ENCODE data around the gene PARD3B.

PARD3B gene

DNA sequence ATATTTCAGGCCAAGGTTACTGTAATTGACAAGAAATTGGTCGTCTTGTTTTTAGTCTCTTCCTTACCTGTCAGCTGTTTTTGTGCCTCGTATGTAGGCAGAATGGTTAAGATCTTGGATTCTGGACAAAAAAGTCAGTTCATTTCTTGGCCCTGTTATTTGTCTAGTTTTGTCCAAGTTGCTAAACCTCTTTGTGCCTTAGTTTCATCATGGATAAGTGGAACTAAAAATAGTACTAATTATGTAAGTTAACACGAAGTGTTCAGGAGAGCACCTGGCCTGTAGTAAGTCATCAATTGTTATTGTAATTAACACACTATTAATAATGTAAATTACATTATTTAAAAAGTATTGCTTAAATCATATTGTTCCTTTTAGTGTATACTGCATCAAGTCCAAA lies 148.0 kb downstream of the PARD3B start:
- no peak for DNase-seq (ENCODE audit: low read depth in 2 of 3, low spot score in 2 of 3)

DNA sequence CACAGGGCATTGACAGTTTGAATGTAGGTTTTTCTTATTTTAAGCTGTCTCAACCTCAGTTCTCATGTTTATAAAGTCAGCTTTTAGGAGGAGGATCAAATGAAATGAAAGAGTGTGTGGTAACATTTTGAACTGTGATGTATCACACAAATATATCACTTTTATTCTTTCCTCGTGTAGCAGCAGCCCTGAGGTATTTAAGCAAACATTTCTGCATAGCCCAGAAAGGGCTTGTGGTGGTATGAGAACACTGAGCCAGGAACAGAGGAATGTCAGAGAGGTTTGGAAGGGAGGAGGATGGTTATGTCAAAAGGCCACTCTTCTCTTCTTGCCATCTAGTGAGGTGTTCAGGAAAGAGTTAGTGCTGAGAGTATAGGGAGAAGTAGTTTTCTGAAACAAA lies 150.2 kb downstream of the PARD3B start:
- DNase-seq (ENCODE audit: low read depth in 2 of 3, low spot score in 2 of 3), result no peak

DNA sequence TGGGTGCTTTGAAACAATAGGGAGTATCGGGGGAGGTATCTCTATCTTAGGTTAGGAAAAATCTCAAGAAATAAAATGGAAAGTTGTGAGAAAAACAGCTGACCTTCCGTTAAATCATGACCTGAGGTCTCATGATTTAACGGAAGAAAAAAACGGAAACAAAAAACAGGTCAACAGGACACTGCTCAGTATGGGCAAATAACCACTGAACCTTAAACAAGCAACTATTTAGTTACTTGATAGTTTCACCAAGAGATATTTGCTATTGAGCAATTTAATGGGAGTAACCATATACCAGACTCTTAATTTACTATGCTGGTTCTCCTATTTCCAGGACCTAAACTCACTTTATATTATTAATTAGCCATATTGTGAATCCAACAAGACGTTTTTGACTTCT lies 150.8 kb downstream of the PARD3B start:
- DNase-seq (ENCODE audit: low read depth in 2 of 3, low spot score in 2 of 3), result no peak

DNA sequence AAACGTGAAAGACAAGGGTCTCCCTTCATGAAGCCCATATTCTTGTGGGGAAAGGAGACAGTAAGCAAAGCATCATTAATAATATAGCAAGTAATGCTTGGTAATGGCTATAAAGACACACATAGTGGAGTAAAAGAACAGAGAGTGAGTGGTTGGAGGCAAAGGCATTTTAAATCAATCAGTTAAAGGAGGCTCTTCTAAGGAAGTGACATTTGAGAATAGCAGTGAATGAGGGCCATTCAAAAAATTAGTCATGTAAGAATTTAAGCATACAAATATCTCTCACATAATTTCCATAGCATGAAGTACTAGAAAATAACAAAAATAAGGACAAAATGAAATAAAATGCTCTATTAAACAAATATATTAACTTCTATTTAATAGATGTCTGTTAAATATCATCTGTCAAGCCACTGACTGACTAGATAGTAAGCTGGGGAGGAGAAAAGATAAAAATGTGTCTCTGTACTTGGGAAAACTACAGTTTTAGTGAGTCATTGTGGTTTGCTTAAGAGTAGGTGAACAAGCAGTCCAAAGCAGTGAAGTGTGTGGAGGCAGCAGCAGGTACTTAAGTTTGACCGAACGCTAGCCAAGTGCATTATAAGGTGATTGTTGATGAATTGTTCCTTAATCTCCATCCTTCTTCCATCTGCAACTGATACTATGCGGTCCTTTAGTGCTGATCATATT lies 160.1 kb downstream of the PARD3B start:
- no peak for DNase-seq (ENCODE audit: low read depth in 2 of 3, low spot score in 2 of 3)

DNA sequence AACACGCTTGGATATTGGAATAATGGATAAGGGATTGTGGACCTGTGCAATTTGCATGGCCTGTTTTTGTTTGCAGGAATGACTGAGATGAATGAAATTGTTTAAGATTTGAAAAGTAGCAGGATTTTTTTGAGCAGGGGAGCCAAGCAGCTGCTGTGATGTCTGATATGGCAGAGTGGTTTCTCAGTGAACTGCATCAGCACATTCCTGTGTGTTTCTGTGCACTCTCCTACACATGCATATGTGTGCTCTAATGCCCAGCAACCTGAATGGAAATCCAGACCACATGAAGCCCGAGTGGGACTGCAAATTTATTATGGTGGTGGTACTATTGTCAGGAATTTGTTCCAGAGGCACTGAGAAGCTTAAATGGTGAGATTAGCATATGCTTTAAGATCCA lies 161.7 kb downstream of the PARD3B start:
- no peak for DNase-seq (ENCODE audit: low read depth in 2 of 3, low spot score in 2 of 3)

DNA sequence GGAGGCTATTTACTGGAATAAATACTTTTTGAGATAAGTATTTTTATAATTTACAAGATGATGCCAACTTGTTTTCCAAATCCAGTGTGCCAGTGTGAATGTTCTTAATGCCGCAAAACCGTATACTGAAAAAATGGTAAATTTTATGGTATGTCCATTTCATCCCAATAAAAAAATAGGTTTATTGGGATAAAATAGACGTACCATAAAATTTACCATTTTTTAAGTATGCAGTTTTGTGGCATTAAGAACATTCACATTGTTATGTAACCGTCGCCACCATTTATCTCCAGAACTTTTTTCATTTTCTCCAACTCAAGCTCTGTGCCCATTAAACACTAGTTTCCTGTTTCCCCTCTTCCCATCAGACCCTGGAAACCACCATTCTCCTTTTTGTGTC lies 167.9 kb downstream of the PARD3B start:
- no peak for DNase-seq (ENCODE audit: low read depth in 2 of 3, low spot score in 2 of 3)

DNA sequence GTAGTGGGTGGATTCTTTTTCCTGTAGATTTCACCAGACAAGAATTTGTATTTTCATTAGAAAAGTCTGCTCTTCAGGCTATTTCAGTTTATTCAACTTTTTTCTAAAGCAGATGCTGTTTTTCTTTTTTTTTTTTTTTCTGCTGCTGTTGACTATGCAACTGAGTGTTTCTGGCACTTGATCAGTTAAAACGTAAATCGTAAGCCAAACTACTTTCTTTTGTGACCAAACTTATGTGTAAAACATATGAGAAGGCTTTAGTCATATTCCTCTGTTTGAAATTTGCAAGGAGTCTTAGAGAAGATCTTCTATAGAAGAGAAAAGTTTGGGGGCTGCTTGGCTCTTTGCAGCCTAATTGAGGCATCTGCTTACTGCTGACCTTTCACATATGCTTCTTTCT lies 170.1 kb downstream of the PARD3B start:
- no peak for DNase-seq (ENCODE audit: low read depth in 2 of 3, low spot score in 2 of 3)

DNA sequence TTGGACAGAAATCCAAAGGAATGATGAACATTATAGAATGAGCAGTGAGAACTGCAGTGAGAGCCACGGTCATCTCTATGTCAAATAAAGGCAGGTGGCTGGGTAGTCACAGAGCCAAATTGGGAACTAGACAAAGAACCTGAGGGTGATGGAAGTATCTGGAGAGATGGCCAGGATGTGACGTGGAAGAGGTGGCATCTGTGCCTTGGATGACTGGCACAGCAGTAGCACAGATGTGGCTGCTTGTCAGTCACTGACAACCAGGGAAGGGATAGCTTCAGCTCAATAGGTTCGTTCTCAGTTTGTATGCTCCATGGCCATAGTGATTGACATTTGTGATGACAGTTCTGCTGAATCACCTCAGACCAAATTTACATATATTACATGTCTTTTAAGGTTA lies 172.3 kb downstream of the PARD3B start:
- no peak for DNase-seq (ENCODE audit: low read depth in 2 of 3, low spot score in 2 of 3)

DNA sequence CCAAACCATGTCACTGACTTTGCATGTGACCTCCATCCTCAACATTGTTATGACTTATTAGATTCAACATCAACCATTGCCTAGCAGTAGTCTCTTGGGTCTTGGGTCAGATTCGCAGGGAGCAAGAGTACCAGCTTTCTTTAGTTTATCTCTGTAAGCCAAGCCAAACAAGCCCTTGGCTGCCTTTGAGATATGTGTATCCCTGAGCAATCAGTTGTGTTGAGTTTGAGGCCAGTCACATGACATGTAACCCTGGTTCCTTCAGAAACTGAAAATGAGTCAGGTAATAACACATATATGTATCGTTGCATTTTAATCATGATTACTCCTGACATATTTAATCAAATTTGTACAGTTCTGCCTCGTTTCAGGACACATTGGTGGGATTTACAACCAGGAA lies 173.3 kb downstream of the PARD3B start:
- DNase-seq (ENCODE audit: low read depth in 2 of 3, low spot score in 2 of 3), result no peak

DNA sequence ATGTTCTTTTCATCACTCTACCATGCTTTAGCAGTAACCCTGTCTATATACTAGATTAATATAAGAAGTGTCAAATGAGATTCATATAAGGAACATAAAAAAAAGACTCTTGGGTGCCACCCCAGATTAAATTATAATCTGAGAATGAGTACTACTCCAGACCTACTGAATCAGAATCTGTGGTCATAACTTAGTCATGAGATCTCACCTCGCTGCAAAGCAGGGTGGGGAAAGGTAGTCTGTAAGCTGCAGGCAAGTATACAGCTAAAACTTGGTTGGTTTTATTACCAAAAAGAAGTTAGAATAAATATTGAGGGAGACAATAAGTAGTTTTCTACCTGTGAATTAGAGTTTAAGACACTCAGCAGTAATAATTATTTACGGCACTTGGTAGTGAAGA lies 175.6 kb downstream of the PARD3B start:
- DNase-seq (ENCODE audit: low read depth in 2 of 3, low spot score in 2 of 3), result no peak

DNA sequence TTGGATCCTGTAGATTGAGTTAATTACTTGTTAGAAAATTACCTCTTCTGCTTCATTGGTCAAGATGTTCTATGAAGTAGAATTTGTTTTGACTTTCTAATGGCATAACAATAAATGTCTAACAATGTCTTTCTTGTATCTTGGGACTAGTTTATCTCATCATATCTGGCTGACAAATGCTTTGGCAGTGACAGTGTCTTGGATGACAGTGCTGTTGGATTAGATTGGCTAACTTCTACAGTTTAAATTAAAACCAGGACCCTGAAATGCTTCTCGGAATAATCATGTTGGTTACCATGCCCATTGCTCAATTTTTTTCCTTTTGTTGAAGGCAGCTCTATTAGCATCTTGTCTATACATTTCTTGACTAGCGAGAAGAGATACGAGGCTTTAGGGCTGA lies 176.9 kb downstream of the PARD3B start:
- DNase-seq (ENCODE audit: low read depth in 2 of 3, low spot score in 2 of 3), result no peak

DNA sequence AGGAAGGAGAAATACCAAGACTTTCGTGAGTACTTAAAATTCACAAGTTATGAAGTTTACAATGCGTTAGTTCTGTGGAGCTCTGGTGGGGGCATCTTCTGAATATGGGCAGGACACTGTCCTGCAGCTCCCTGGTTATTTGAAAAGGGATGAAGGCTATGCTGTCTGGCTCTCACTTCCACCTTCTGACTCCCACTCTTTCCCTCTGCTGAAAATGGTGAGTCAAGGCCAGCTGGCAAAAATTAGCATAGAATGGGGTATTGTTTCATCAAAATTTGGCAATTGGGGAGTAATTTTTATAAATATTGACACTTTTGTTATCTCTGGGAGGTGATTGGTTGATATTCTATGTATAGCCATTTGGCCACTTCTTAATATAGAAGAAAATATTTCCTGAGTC lies 177.4 kb downstream of the PARD3B start:
- DNase-seq (ENCODE audit: low read depth in 2 of 3, low spot score in 2 of 3), result no peak

DNA sequence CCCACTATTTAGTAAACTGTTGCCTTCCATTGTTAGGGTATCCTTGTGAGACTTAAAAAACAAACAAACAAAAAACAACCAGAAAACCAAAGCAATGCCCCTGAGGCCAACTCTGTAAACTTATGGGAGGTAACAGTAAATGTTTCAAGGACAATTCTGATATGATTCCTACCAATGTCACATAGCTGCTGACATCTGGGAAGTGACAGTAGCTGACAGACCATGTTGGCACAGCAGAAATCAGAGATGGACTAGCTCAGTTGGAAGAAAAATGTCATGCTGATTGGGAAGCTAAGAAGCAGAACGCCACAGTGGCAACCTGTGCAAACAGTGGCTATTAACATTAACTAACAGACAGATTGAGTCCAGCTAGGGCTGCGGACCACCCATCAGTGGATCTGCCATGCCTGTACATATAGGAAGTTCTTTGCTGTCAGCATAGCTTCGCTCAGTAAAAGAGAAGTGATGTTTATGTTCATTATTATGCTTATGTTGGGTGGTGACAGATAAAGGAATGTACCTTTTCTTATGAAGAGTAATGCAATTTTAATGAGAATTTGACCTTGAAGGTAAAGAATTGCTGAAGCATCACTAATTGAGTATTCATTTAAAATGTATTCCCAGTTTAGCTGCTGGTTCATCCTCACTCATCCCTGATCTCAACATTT lies 180.6 kb downstream of the PARD3B start:
- DNase-seq (ENCODE audit: low read depth in 2 of 3, low spot score in 2 of 3), result no peak

DNA sequence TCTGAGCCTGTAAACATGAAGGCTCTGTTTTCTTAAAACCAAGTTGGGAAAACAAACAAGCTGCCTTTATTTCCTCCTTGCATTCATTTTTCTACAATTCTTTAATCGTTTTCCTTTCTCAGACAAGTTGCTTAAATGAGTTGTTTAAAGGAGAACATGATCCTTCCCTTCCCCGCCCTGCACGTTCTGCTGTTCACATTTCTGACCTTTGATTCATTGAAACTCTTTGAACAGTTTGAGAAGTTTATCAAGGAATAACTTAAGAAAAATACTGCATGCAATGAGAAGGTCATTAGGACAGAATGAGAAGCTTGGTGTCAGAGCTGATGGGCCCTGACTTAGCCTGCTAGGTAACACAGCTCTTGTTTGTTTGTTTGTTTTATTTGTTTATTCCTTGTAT lies 181.6 kb downstream of the PARD3B start:
- no peak for DNase-seq (ENCODE audit: low read depth in 2 of 3, low spot score in 2 of 3)

DNA sequence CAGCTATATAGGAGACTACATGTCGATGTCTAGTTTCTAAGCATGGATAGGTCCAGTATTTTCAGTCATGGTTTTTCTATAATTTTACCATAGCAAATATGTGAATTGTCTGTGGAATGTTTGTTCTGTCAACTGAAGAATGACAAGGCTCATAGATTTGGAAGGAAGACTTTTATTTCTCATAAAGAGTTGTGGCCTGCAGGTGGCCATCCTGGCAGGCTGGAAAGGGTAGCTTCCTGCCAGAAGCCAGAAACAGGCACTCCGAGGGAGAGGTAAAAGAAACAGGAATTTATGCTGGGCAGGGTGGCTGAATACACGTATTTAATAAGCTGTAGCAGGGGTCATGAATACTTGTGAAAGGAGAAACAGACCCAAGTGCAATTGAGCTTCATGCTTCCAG lies 182.1 kb downstream of the PARD3B start:
- DNase-seq (ENCODE audit: low read depth in 2 of 3, low spot score in 2 of 3), result no peak

DNA sequence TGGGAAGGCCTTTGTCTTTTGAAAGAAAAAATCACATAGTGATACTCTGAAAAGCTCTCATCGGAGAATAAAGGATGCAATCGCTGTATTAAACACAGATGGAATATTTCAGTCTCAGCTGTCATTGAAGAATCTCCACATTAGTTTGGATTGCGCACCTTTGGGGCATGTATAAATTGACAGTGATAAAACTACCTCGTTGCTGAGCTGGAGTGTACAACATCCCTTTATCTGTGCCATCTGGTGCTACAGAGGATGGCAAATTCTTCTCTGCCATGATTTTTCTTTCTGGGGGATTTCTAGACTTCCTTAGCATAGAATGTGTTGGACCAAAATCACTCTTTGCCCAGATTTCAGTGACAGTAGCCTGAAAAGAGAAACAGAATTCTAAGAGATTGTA lies 185.3 kb downstream of the PARD3B start:
- DNase-seq (ENCODE audit: low read depth in 2 of 3, low spot score in 2 of 3), result no peak

DNA sequence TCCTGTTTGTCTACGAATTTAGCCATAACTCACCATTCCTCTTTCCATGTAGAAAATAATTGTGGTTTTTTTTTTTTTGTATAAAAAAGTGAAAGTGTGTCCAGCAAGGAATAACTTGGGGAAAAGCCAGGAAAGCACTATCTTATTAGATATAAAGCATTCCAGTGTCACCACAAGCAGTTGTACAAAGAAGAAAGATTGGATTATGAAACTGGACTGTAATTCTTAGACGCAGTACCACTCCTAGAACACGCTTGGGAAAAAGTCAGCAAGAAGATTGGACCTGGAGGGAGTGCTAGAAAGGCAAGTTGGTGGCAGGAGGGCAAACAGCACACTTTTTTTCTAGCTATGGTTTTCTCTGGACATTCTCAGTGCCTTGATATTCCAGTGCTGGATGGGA lies 186.7 kb downstream of the PARD3B start:
- no peak for DNase-seq (ENCODE audit: low read depth in 2 of 3, low spot score in 2 of 3)

DNA sequence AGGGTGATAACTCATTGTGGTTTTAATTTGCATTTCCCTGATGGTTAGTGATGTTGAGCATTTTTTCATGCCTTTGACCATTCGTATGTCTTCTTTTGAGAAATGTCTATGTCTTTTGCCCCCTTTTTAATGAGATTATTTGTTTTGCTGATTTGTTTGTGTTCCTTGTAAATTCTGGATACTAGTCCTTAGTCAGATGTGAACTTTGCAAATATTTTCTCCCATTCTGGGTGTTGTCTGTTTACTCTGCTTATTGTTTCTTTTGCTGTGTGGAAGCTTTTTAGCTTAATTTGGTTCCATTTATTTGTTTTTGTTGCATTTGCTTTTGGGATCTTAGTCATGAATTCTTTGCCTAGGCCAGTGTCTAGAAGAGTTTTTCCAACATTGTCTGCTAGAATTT lies 192.0 kb downstream of the PARD3B start:
- no peak for DNase-seq (ENCODE audit: low read depth in 2 of 3, low spot score in 2 of 3)

DNA sequence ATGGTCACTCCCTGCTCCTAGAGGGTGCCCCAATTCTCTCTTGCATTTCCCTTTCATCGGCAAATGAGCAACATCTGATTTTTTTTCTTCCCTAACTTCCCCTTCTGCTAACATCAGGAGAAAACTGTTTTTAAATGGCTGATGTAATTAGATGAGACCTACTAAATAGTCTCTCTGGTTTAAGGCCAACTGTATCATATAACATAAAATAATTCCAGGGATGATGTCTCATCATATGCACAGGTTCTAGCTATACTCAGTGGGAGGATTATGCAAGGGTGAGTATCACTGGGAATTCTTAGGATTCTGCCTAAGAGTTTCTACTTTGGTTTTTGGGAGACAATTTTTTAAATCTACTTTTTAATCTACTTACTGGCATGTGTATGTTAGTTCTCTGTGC lies 193.4 kb downstream of the PARD3B start:
- no peak for DNase-seq (ENCODE audit: low read depth in 2 of 3, low spot score in 2 of 3)

DNA sequence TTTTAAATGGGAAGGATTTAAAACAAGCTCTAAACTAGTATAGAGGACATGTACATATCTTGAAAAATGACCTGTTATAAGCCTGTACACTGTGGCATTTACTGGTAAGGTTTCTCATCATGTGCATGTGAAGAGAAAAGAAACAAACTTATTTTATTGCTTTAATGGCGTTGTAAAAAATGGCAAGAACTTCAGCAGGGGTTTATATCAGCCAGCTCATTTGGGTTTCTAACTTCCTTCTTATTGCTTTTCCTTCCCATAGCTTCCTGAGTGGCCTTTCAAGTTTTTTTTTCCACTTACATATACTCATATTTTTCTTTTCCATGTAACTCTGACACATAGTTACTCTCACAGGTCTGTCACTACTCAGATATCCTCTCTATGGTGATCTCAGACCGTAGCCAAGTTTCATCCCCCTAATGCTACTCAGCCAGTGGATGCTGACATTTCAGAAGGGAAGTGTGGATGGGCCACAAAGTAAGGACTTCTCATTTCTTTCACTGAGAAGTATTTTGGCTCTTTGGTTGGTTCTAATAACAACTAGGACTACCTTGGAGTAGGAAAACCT lies 198.2 kb downstream of the PARD3B start:
- DNase-seq (ENCODE audit: low read depth in 2 of 3, low spot score in 2 of 3), result no peak

DNA sequence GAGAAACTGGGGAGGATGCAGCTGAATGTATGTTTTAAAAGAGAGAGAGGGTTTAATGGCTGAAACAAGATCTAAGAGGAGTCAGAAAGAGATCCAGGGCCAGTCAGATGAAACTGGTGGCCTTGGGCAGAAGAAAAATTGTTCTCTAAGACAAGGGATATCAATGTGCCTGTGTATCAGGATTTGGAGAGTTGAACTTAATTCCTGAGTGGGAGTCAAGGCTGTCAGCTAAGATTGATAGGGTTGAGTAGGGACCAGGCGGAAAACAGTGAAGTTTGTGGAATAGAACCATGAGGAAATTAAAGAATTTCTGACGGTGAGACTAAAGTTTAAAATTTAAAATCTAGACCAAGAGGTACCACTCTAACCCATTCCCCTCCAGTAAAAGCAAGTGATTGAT lies 199.2 kb downstream of the PARD3B start:
- no peak for DNase-seq (ENCODE audit: low read depth in 2 of 3, low spot score in 2 of 3)

DNA sequence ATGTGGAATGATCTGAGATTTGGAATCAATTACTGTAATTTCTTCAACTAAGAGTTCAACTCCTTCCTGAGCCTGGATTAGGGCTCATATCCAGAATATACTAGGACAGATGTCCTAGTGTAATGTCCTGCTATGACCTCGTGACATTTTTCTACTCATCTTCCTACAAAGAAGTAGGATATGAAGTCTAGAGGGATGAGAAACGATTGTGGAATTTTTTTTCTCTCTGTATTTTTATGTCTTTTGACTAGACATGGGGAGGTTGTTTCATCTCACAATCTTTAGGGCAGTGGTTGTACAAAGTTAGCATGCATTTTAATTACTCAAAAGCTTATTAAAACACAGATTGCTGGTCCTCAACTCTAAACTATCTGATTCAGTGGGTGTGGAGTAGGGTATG lies 203.0 kb downstream of the PARD3B start:
- DNase-seq (ENCODE audit: low read depth in 2 of 3, low spot score in 2 of 3), result no peak

DNA sequence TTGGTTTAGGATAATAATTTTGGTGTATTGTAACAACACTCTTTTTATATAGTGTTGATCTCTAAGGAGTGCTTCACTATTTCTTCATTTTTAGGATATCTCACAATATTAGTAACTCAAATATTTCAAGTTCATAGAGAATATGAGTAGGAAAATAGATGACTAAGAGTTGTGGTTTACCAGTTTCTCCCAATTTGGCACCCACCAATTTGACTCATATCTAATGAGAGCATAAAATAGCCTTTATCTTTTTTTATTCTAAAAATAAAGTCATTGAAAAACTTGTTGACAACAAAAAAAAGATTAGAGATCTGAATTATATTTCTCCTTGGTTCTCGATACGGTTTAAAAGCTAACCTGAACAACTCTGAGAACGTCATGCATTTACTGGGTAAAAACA lies 204.0 kb downstream of the PARD3B start:
- DNase-seq (ENCODE audit: low read depth in 2 of 3, low spot score in 2 of 3), result no peak
